Measurements from ENCODE around the gene ZNF385C. TPM values are rescaled to one million over a fixed set of nuclear protein-coding genes. Genes with fewer than 3 reads are reported as not detected.
A peak's percentile ranks its signal among the peaks of the same experiment; 100 is the strongest.

The ZNF385C gene
- total and polyA plus RNA-seq, 2 of the 13 experiments (the other 11 are each of a cell fraction or from before 2014, with no cell fraction given), result 2.3 to 6.1 TPM

DNA sequence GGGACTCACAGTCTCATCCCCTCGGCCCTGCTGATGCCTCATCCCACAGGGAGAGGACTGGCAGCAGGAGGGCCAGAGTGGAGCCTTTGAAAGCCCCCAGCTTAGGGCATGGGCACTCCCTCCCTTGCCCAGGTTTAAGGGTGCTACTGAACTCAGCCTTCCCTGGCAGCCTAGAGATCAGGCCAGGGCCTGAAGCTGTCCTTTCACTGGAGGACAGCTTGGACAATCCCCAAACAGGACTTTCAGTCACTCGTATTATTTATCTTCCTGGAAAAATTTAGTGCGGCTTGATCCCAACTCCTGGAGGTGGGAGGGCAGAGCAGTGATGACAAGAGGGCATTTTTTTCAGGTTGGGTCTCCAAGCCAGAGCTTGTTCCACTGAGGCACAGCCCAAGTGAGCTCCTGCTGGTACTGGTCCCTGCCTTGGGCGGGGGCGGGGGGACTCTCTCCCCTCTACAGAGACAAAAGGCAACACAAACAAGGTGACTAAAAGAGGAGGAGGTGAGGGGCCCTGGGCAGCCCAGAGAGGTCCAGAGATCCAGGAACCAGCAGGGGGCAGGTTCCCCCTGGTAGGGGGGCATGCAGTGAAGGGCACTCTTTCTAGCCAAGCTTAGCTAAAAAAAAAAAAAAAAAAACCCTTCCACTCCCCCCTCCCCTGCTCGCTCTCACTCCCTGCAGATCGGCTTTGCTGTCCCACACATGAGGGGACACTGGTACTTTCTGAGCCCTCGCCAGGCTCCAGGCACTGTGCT lies 1.7 kb downstream of the ZNF385C start:
- Histone ChIP-seq H3K4me1 (ENCODE audit: insufficient read depth, low read length) (peaks cover 71% of the 10 kb centered on the region), H3K9me3 (ENCODE audit: low read length) (no peaks in the 10 kb centered on the region), H3K9ac (ENCODE audit: insufficient read depth, low read depth, low read length) (no peak overlapping the region), H3K4me2 (ENCODE audit: low read depth, low read length) (peak overlapping the region; percentile 65), H2AFZ (ENCODE audit: low read length) (no peak overlapping the region), H3K79me2 (ENCODE audit: insufficient read depth, low read length) (no peaks in the 10 kb centered on the region), H3K36me3 (replicated peaks in 1 of 2; ENCODE audit: control insufficient read depth in 1 of 2, insufficient read depth in 2 of 2, low read length in 2 of 2) (no peaks in the 10 kb centered on the region), H3K27ac (ENCODE audit: extremely low read length, insufficient read depth, low read length) (no peak overlapping the region), H3K27me3 (ENCODE audit: control insufficient read depth in 1 of 2, insufficient read depth in 2 of 2, low read length in 2 of 2) (peaks cover 6 to 48% of the 10 kb centered on the region in 2 experiments; a peak in 4 of 5 replicates), H3K4me3 (replicated peaks in 1 of 3; ENCODE audit: insufficient read depth in 1 of 3, low read depth in 2 of 3, low read length in 3 of 3) (no peak overlapping the region; a peak in 1 of 6 replicates), H4K20me1 (ENCODE audit: insufficient read depth, low read length) (no peaks in the 10 kb centered on the region)
- intact Hi-C loops (cut with micrococcal nuclease; ENCODE audit: unreplicated experiment) (no loop called here), in situ Hi-C loops (cut with HindIII; ENCODE audit: extremely low pct_ligation_motif_present, low pct_unique_long_range_greater_than_20kb) (no loop called here)
- CTCF ChIA-PET (ENCODE audit: low intra/inter-chr PET ratio, low total read pairs), result no interaction called here
- POLR2A ChIA-PET, result interaction anchor here (1.3 to 2.2 kb wide), 3 partner anchors 16 to 137 kb away, joined by 3 to 7 read pairs (median 4); partner anchors contain the start of gene DHX58
- BruUV-seq (replicated peaks), result no TSS peak
- no peak for FAIRE-seq
- no peak for DNase-seq (ENCODE audit: low spot score)
- WGBS (ENCODE audit: low lambda C conversion rate), result 8% methylated on average over 8 of the region's 8 CpGs
- ATAC-seq, result peak; percentile 12; the same call in 2 of the 3 replicates
- TF ChIP-seq SRSF9 (IDR thresholded peaks at IDR 0.05; ENCODE audit: borderline replicate concordance, insufficient read depth, low read depth, low read length, poor library complexity, severe bottlenecking), result no peak
- TF ChIP-seq FOXK1 (CRISPR knock-in tag; IDR thresholded peaks at IDR 0.05; ENCODE audit: borderline replicate concordance, low read depth), result no peak
- no peak for TF ChIP-seq NR2F1 (CRISPR knock-in tag; IDR thresholded peaks at IDR 0.05)
- TF ChIP-seq, protein P1, sequence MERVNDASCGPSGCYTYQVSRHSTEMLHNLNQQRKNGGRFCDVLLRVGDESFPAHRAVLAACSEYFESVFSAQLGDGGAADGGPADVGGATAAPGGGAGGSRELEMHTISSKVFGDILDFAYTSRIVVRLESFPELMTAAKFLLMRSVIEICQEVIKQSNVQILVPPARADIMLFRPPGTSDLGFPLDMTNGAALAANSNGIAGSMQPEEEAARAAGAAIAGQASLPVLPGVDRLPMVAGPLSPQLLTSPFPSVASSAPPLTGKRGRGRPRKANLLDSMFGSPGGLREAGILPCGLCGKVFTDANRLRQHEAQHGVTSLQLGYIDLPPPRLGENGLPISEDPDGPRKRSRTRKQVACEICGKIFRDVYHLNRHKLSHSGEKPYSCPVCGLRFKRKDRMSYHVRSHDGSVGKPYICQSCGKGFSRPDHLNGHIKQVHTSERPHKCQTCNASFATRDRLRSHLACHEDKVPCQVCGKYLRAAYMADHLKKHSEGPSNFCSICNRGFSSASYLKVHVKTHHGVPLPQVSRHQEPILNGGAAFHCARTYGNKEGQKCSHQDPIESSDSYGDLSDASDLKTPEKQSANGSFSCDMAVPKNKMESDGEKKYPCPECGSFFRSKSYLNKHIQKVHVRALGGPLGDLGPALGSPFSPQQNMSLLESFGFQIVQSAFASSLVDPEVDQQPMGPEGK (CRISPR knock-in tag; IDR thresholded peaks at IDR 0.05), result 0 out of 2 replicates have a peak, but pooled peaks have one; percentile 28
- TF ChIP-seq ERF (CRISPR knock-in tag; IDR thresholded peaks at IDR 0.05), result no peak
- TF ChIP-seq ELK4 (CRISPR knock-in tag; IDR thresholded peaks at IDR 0.05; ENCODE audit: borderline replicate concordance), result no peak
- no peak for TF ChIP-seq HNF4G (IDR thresholded peaks at IDR 0.05; ENCODE audit: borderline replicate concordance, low read depth, low read length)
- TF ChIP-seq HNF4G (CRISPR knock-in tag; IDR thresholded peaks at IDR 0.05; ENCODE audit: borderline replicate concordance, low read depth), result no peak
- TF ChIP-seq, protein P2, sequence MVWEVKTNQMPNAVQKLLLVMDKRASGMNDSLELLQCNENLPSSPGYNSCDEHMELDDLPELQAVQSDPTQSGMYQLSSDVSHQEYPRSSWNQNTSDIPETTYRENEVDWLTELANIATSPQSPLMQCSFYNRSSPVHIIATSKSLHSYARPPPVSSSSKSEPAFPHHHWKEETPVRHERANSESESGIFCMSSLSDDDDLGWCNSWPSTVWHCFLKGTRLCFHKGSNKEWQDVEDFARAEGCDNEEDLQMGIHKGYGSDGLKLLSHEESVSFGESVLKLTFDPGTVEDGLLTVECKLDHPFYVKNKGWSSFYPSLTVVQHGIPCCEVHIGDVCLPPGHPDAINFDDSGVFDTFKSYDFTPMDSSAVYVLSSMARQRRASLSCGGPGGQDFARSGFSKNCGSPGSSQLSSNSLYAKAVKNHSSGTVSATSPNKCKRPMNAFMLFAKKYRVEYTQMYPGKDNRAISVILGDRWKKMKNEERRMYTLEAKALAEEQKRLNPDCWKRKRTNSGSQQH (CRISPR knock-in tag; IDR thresholded peaks at IDR 0.05; ENCODE audit: low read depth), result no peak
- TF ChIP-seq ZNF101 (CRISPR knock-in tag; IDR thresholded peaks at IDR 0.05; ENCODE audit: borderline replicate concordance, low read depth), result no peak
- TF ChIP-seq ZXDC (CRISPR knock-in tag; IDR thresholded peaks at IDR 0.05), result no peak
- TF ChIP-seq, protein P3, sequence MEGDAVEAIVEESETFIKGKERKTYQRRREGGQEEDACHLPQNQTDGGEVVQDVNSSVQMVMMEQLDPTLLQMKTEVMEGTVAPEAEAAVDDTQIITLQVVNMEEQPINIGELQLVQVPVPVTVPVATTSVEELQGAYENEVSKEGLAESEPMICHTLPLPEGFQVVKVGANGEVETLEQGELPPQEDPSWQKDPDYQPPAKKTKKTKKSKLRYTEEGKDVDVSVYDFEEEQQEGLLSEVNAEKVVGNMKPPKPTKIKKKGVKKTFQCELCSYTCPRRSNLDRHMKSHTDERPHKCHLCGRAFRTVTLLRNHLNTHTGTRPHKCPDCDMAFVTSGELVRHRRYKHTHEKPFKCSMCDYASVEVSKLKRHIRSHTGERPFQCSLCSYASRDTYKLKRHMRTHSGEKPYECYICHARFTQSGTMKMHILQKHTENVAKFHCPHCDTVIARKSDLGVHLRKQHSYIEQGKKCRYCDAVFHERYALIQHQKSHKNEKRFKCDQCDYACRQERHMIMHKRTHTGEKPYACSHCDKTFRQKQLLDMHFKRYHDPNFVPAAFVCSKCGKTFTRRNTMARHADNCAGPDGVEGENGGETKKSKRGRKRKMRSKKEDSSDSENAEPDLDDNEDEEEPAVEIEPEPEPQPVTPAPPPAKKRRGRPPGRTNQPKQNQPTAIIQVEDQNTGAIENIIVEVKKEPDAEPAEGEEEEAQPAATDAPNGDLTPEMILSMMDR (CRISPR knock-in tag; IDR thresholded peaks at IDR 0.05), result peak; percentile 25; the same call in 1 of the 2 replicates
- TF ChIP-seq HOXA7 (CRISPR knock-in tag; IDR thresholded peaks at IDR 0.05), result no peak
